ENCODE data around the gene CAMTA1. TPM values are rescaled to one million over a fixed set of nuclear protein-coding genes. Genes with fewer than 3 reads are reported as not detected.
A peak's percentile ranks its signal among the peaks of the same experiment; 100 is the strongest.
"Not testable (repeated sequence)": the region's sequence is repeated elsewhere in the genome, so short reads cannot be mapped to it uniquely, and the experiment has no call there.

CAMTA1 gene
- total RNA-seq, 1 donor from 2014 or later: 51.8 TPM

DNA sequence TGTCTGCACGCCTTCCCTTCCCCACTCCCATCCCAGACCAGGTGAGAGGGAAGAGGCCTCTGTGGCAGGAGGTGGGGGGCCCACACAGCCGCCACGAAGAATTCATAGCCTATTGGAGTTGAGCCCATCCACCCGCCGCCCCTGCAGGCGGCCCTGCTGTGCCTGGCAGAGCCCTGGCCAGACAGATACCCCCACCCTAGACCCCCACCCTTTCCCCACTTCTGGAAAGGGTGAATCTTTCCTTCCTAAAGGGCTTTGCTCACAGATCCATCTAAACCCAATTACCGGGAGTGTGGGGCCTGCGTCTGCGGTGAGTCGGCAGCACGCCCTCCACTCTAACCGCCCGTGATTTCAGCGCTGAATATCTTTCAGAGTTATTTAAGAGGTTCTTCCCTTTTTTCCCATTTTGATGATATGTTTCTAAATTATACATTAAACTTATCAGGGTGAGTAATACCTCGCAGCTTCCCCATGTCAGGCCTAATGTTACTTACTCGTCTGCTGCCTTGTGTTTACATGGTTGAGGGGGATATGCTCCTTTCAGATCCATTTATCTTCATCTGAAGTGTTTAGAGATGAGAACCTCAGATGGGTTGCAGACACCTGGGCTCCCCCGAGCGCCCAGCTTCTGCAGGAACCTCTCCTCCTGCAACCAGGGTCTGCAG is 802.0 kb downstream of the CAMTA1 start:
- DNase-seq (ENCODE audit: low spot score): no peak

GRCh38 chr1:7587773-7588456 is 802.7 kb downstream of the CAMTA1 start:
- peak; percentile 81 for DNase-seq (ENCODE audit: low spot score)

GRCh38 chr1:7588457-7588827 is 803.2 kb downstream of the CAMTA1 start:
- DNase-seq (ENCODE audit: low spot score): peak; percentile 80

DNA sequence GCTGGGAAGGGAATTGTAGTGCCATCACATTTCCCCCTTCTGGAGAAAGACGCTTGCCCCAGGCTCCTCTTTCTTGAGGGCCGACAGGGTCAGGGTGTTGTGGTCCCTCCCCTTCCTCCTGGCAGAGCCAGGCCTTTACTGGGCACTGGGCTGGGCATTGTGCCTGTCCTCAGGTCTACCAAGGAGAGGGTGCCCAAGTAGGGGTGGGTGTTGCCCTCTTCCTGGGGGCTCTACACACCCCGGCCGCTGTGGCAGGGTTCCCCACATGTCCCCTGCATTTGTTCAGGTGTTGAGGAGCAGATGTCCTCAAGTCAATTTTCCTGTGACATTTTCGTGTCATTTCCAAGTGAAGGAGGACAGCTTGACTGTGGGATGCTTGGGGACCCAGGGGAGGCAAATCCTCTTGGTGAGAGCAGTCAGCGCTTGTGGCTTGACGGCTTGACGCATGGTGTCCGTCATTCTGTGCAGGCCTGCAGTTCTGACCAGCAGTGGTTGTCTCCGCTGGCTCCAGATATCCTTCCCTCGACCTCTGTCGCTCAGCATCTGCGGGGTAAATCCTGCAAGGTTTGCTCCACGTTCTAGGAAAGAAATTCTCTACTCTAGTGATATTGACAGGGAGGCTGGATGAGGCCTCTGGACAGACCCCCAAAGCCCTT is 804.0 kb downstream of the CAMTA1 start:
- DNase-seq (ENCODE audit: low spot score): peak; percentile 55

DNA sequence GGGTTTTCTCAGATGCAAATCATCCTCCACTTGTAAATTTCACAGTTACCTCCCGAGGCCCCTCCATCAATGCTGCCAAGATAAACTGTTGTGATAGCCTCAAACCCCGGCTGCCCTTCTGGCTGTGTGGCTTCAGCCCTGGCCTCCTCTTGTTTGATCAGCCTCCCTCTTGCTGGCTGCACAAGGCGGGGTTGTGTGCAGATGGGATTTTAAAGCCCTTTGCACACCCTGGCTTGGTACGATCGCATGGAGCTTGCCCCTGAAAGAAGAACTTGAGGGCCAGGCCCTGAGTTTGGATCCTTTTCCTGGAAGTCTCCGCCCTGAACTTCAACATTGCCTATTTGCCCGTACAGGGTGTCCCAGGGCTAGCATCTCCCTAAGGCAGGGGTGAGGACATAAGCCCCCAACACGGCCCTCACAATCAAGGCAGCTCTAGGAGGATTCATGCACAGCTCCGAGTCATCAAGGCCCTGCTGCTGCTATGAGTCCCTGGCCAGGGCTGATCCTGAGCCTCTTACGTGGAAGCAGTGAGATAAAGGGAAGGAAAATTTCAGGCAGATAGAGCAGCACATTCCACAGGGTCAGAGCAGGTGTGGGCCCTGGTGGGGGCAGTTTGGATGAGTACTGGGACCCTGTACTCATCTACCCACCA is 804.6 kb downstream of the CAMTA1 start:
- peak; percentile 72 for DNase-seq (ENCODE audit: low spot score)

GRCh38 chr1:7590426-7590790 is 805.2 kb downstream of the CAMTA1 start:
- DNase-seq (ENCODE audit: low spot score): peak; percentile 68

DNA sequence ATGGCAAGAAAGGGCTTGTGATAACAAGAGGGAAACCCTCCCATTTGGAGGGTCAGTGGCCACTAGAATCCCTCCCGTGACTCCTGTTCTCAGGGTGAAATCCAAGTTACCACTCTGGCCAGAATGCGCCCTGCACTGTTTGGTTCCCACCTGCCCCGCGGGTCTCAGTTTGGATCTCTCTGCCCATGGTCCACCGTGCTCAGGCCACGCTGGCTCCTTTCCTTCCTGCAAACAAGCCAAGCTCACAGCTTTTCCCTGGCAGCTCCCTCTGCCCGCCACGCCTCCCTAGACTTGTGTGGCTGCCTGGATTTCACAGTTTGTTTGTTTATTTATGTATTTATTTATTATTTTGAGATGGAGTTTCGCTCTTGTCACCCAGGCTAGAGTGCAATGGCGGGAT is 806.3 kb downstream of the CAMTA1 start:
- peak; percentile 86 for DNase-seq (ENCODE audit: low spot score)

DNA sequence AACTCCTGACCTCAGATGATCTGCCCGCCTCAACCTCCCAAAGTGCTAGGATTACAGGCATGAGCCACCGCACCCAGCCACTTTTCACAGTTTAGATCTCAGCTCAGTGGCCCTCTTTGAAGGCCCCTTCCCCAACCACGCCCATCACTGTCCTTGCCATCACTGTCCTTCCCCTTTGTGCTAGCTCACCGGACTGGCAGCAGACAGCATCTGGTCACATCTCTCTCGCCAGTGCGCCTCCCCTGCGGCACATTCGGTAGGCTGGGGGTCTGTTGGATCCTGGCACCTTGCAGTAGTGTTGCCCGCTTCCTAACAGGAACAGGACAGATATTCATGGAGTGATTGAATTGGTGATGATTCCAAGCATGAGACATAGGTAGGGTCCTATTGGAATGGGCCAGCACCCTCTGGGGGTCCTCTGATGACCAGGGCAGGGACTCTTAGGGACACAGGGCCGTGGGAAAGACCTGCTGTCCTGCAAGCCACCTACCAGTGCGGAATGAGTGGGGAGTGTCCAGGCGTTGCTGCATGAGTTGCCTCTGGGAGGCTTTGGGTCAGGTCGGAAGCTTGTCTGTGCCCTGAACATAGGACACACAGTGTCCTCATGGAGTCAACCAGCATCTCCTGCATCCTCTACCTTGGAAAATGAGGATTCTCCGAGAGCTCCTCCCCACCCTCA is 807.0 kb downstream of the CAMTA1 start:
- DNase-seq (ENCODE audit: low spot score): no peak

- no peak for DNase-seq (ENCODE audit: low spot score)
Measured at GRCh38 chr1:7594002-7594713, 808.9 kb downstream of the CAMTA1 start.

DNA sequence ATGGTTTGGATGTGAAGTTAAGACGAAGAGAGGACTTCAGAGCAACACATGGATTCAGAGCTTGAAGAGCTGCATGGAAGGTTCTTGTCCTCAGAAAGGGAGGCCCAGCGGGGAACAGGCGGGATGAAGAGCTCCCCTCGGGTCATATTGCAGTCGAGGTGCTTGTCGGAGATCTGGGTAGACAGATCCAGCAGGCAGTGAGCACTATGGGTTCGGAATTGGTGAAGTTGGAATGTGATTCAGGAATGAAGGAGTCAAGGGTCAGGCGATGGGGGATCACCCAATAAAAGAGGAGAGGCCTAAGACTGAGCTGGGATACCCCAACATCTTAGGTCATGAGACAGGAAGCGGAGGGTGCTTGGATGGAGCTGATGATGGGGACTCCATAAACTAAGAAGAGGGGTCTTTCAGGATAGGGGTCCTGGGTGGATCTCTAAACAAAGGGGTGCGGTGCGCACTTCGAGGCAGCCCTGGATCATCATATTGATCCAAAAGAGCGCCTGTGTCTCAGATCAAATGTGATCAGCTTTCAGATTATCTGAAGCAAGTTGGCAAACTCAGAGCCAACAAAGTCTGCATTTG is 809.6 kb downstream of the CAMTA1 start:
- peak; percentile 85 for DNase-seq (ENCODE audit: low spot score)

DNA sequence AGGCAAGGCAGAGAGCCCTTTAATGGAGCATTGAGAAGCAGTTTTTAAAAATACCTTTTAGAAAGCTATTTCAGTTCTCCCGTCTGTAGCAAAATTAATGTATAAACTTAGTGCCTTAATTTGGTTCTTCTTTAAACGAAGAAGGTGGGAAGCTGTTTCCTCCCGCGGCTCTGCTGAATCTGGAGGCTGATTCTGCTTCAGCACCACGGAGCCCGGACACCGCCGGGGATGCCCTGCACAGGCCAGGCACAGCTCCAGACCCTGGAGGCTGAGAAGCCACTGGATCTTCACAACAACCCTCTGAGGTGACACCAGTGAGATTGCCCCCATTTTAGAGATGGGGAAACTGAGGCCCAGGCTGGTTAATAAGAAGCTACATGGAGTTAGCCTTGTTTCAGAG is 810.1 kb downstream of the CAMTA1 start:
- no peak for DNase-seq (ENCODE audit: low spot score)

DNA sequence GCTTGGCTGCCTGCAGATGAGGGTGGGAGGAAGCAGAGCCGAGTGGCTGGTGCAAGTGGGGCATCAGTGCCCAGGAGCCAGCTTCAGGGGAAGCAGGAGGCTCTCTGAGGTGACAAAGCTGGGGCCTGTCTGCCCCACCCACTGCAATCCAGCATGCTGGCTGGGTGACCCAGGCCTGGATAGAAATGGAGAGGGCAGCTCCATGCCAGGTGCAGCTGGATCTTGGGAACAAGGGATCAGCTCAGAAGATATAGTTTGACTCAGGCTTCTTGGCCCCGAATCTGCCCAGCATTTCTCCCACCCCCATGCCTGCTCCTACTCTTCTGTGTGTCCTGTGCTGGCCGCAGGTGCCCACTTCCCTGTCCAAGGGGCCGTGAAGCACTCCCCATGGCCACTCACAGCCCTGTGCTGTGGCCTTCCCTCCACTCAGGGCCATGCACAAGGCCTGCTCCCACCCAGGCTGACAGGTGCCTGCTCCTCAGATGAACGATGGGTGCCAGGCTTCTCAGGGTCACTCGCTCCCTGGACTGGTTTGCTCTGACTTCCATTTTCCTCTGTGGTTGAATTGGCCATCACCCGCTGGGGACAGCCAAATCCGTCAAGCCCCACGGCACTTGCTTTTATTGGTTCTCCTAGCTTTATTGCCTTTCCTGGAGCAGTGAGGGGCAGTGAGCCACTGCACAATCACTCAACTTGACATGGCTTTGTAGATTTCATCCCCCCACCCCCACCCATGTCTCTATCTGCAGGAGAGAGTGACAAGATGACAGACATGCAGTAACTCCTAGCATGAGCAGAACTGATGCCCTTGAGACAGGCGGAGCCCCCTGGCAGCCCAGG is 811.1 kb downstream of the CAMTA1 start:
- DNase-seq (ENCODE audit: low spot score): peak; percentile 74

DNA sequence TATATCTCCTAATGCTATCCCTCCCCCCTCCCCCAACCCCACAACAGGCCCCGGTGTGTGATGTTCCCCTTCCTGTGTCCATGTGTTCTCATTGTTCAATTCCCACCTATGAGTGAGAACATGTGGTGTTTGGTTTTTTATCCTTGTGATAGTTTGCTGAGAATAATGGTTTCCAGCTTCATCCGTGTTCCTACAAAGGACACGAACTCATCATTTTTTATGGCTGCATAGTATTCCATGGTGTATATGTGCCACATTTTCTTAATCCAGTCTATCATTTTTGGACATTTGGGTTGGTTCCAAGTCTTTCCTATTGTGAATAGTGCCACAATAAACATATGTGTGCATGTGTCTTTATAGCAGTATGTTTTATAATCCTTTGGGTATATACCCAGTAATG is 812.8 kb downstream of the CAMTA1 start:
- not testable (repeated sequence) for DNase-seq (ENCODE audit: low spot score)

- not testable (repeated sequence) for DNase-seq (ENCODE audit: low spot score)
Measured at GRCh38 chr1:7604906-7605305, 819.7 kb downstream of the CAMTA1 start.

GRCh38 chr1:7606096-7606495 is 820.8 kb downstream of the CAMTA1 start:
- DNase-seq (ENCODE audit: low spot score): no peak

DNA sequence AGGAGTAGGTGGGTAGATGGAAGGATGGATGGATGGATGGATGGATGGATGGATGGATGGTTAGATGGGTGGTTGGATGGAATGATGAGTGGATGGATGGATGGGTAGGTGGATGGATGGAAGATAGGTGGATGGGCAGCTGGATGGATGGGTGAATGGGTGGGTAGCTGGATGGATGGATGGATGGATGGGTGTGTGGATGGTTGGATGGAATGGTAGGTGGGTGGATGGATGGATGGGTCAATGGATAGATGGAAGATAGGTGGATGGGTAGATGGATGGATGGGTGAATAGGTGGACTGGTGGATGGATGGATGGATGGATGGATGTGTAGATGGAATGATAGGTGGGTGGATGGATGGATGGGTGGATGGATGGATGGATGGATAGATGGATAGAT is 821.8 kb downstream of the CAMTA1 start:
- no peak for DNase-seq (ENCODE audit: low spot score)

DNA sequence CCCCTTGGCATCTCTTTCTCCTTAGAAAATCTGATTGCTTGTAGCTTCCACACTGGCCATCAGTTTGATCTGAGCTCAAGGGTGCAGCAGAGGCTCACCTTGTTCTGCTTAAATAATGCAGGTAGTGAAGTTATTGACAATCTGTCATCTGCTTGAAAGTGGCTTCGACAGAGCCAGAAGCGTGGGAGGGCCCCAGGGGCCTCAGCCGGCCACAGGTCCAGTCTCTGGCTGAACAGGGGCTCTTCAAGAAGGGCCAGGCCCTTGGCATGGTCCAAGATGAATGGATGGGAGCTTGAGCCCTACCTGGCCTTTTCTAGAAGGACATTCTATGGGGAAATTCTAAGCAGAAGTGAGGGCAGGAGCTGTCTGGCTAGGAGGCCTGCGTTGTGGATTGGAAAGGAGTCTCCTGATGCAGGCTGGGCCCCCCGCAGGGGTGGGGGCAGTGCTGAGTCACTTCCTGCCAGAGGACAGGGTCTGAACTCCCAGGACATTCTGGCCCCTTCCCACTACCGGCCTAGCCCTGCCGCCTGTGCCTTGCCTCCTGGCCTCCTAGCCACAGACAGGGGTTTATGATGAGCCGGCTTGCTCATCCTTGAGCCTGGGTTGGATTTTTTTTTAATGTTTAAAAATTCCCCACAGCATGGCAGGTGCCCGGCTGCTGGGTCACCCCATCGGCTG is 823.5 kb downstream of the CAMTA1 start:
- no peak for DNase-seq (ENCODE audit: low spot score)

DNA sequence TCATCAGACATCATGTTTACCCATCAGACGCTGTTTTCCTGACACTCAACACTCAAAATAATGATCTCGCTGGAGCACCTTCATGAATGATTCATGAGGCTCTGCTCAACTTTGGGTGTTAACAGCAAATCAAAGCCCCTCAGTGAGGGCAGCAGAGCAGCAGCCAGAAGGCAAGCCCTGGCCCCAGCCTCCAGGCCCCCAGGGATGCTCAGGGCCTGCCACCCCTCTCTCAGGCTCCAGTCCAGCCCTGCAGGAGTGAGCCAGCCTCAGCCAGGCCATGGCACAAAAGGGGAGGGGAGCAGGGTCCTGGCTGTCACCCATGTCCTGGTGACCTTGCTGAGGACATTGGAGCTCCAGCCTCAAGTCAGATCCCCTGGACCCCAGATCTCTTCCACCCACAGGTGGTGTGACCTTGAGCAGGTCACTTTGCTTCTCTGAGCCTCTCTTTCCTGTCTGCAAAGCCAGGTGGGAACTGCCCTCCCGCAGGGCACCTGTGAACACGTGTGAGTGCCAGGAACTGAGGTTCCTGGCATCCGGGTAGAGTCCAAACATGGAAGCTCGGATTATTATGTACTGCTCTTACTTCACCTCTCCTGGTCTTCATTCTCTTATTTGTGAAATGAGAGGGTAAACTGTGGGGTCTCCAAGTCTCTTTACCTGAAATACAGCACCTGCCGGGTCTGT is 824.2 kb downstream of the CAMTA1 start:
- no peak for DNase-seq (ENCODE audit: low spot score)

Measured in mesenteric fat pad (tissue), 1 donor.